RPMI7951 (cell line): Measurements from ENCODE around the gene KLHDC1. TPM values are rescaled to one million over a fixed set of nuclear protein-coding genes. Genes with fewer than 3 reads are reported as not detected.

Source experiments
- DNase-seq: peaks from one replicate; pipeline ENCODE4 v3.0.0-alpha.2; 2012; ENCODE audit warnings: low read depth
- total RNA-seq: library from RNA; depleted of rRNA; stranded (reverse); fragments of >200 nt; shearing (Covaris generic); gene quantifications from 2 replicates; pipeline ENCODE4 v1.2.3, GENCODE V29; 2014; rRNA removed

KLHDC1 gene
- total RNA-seq, 1 experiment from 2014 or later = 1.6 TPM

- no peak for DNase-seq
Observed at GRCh38 chr14:49783394-49784014, 90.6 kb downstream of the KLHDC1 start.

- no peak for DNase-seq
Observed at GRCh38 chr14:49786315-49786714, 93.4 kb downstream of the KLHDC1 start.

- no peak for DNase-seq
Observed at GRCh38 chr14:49792618-49793017, 99.7 kb downstream of the KLHDC1 start.

GRCh38 chr14:49796025-49796424, 103.1 kb downstream of the KLHDC1 start:
- no peak for DNase-seq

Other genes with a start within 250 kb of the KLHDC1 start
- 6,949 and 8,220 TPM in 2 replicates for gene RPS29, start 106.7 kb upstream of the KLHDC1 start, total RNA-seq
- 40.1 and 47.7 TPM in 2 replicates for gene LRR1, start 94.2 kb upstream of the KLHDC1 start, total RNA-seq
- 287 and 313 TPM in 2 replicates for gene RPL36AL, start 72.5 kb upstream of the KLHDC1 start, total RNA-seq
- 62.2 and 73.3 TPM in 2 replicates for gene MGAT2, start 72.3 kb upstream of the KLHDC1 start, total RNA-seq
- gene DNAAF2, start 57.9 kb upstream of the KLHDC1 start, total RNA-seq = 11.7 and 12.1 TPM in 2 replicates
- gene POLE2, start 4.9 kb upstream of the KLHDC1 start, total RNA-seq = 55.1 and 56.2 TPM in 2 replicates
- 56.1 and 58.5 TPM in 2 replicates for gene KLHDC2, start 75.0 kb downstream of the KLHDC1 start, total RNA-seq
- 31.4 and 49.5 TPM in 2 replicates for gene NEMF, start 159.7 kb downstream of the KLHDC1 start, total RNA-seq
- gene ARF6, start 200.0 kb downstream of the KLHDC1 start, total RNA-seq = 48.4 and 51.5 TPM in 2 replicates